Activated CD4-positive, alpha-beta T cell treated with anti-CD3 and anti-CD28 coated beads for 36 hours (primary cell): ENCODE data around the gene SFXN4. TPM values are rescaled to one million over a fixed set of nuclear protein-coding genes. Genes with fewer than 3 reads are reported as not detected.
A peak's percentile ranks its signal among the peaks of the same experiment; 100 is the strongest.
"Not testable (repeated sequence)": the region's sequence is repeated elsewhere in the genome, so short reads cannot be mapped to it uniquely, and the experiment has no call there.

Experiments
- ATAC-seq: fragments of 200-7000 bp; cut with Tn5 transposase; one replicate; pipeline ENCODE4 v1.10.0; 2021; ENCODE audit warnings: mild to moderate bottlenecking, moderate library complexity
- CTCF ChIA-PET: fragments of 350-600 bp; sonication (Branson Sonifier 250); formaldehyde crosslinking; loops from one replicate; lab custom pipeline; 2021; ENCODE audit warnings: antibody characterized with exemption; lab: Charles Lee
- POLR2A ChIA-PET: fragments of 350-600 bp; sonication (Branson Sonifier 250); formaldehyde crosslinking; loops from one replicate; lab custom pipeline; 2021; ENCODE audit warnings: antibody characterized with exemption, inconsistent platforms; lab: Charles Lee
- DNase-seq: peaks from one replicate; pipeline ENCODE4 v3.0.0-alpha.2; 2020
- H3K27ac Mint-ChIP-seq: one replicate; pipeline ENCODE4 v1.8.0; 2021; ENCODE audit warnings: mixed read lengths
- H3K27me3 Mint-ChIP-seq: one replicate; pipeline ENCODE4 v1.8.0; 2021; ENCODE audit warnings: mixed read lengths
- H3K36me3 Mint-ChIP-seq: one replicate; pipeline ENCODE4 v1.8.0; 2021; ENCODE audit warnings: low read depth, mixed read lengths
- H3K4me1 Mint-ChIP-seq: one replicate; pipeline ENCODE4 v1.8.0; 2021; ENCODE audit warnings: mixed read lengths
- H3K4me3 Mint-ChIP-seq: one replicate; pipeline ENCODE4 v1.8.0; 2021; ENCODE audit warnings: mild to moderate bottlenecking, moderate library complexity, mixed read lengths
- H3K9me3 Mint-ChIP-seq: one replicate; pipeline ENCODE4 v1.8.0; 2021; ENCODE audit warnings: low read depth, mixed read lengths
- intact Hi-C, 2 experiments: fragments of 100-400 bp; cut with DNase I in 1 of 2; cut with micrococcal nuclease in 1 of 2; formaldehyde crosslinking; loops; one replicate each; pipeline versions ENCODE4 v1.14.2 to v1.15.1; 2022 to 2024; cut with DNase I, micrococcal nuclease
- total RNA-seq, 2 experiments: library from RNA; stranded (reverse); gene quantifications; one replicate each; pipeline ENCODE4 v1.2.3, GENCODE V29; 2021

SFXN4 gene
- total RNA-seq, 2 experiments from 2014 or later: 38.7 to 44.7 TPM

- DNase-seq (no peak), ATAC-seq (no peak)
- H3K27ac Mint-ChIP-seq: no peak overlapping the region
- no peak overlapping the region for H3K4me3 Mint-ChIP-seq
- H3K36me3 Mint-ChIP-seq: peaks cover 46% of the 10 kb centered on the region
- H3K27me3 Mint-ChIP-seq: no peaks in the 10 kb centered on the region
- H3K9me3 Mint-ChIP-seq: no peaks in the 10 kb centered on the region
- peaks cover 1% of the 10 kb centered on the region for H3K4me1 Mint-ChIP-seq
- intact Hi-C loops: no loop called here
- ChIA-PET POLR2A (interaction anchor here (0.5 kb wide), 1 partner anchor 20 kb away, joined by 3 read pairs; no protein-coding TSS in a partner anchor), CTCF (interaction anchor here (0.6 kb wide), 1 partner anchor 17 kb away, joined by 3 read pairs; no protein-coding TSS in a partner anchor)
Observed at GRCh38 chr10:119143657-119144056, 21.9 kb downstream of the SFXN4 start.

GRCh38 chr10:119140603-119141245 is 24.8 kb downstream of the SFXN4 start:
- intact Hi-C loops: no loop called here
- H3K27ac Mint-ChIP-seq: no peak overlapping the region
- H3K9me3 Mint-ChIP-seq: no peaks in the 10 kb centered on the region
- peaks cover 8% of the 10 kb centered on the region for H3K4me1 Mint-ChIP-seq
- no peaks in the 10 kb centered on the region for H3K27me3 Mint-ChIP-seq
- peaks cover 38% of the 10 kb centered on the region for H3K36me3 Mint-ChIP-seq
- POLR2A ChIA-PET: no interaction called here
- ATAC-seq (no peak), DNase-seq (no peak)
- CTCF ChIA-PET: no interaction called here
- H3K4me3 Mint-ChIP-seq: no peak overlapping the region

- H3K36me3 Mint-ChIP-seq: peaks cover 38% of the 10 kb centered on the region
- peaks cover 14% of the 10 kb centered on the region for H3K4me1 Mint-ChIP-seq
- no peak overlapping the region for H3K4me3 Mint-ChIP-seq
- ChIA-PET CTCF (interaction anchor here (0.6 to 1.9 kb wide), 5 partner anchors 9 to 306 kb away, joined by 3 to 4 read pairs (median 3); no protein-coding TSS in a partner anchor), POLR2A (interaction anchor here (0.6 to 0.9 kb wide), 2 partner anchors 36 to 86 kb away, joined by 4 to 5 read pairs; no protein-coding TSS in a partner anchor)
- no peaks in the 10 kb centered on the region for H3K27me3 Mint-ChIP-seq
- intact Hi-C loops: loop anchor here in 1 of 2 experiments (1.0 to 10.0 kb wide), 3 partner anchors 59 to 515 kb away; partner anchors contain the start of gene BAG3
- no peaks in the 10 kb centered on the region for H3K9me3 Mint-ChIP-seq
- peak overlapping the region; percentile 14 for H3K27ac Mint-ChIP-seq
- DNase-seq: peak; percentile 73
- peak; percentile 76 for ATAC-seq
Observed at GRCh38 chr10:119139464-119140067, 25.9 kb downstream of the SFXN4 start.

- intact Hi-C loops: loop anchor here in 1 of 2 experiments (1.0 to 10.0 kb wide), 3 partner anchors 60 to 516 kb away; partner anchors contain the start of gene BAG3
- POLR2A ChIA-PET: interaction anchor here (0.9 kb wide), 1 partner anchor 37 kb away, joined by 5 read pairs; no protein-coding TSS in a partner anchor
- Mint-ChIP-seq H3K4me1 (peaks cover 20% of the 10 kb centered on the region), H3K4me3 (no peak overlapping the region), H3K27me3 (no peaks in the 10 kb centered on the region), H3K9me3 (no peaks in the 10 kb centered on the region), H3K36me3 (peaks cover 40% of the 10 kb centered on the region), H3K27ac (peak overlapping the region; percentile 14)
- DNase-seq (no peak), ATAC-seq (no peak)
- CTCF ChIA-PET: interaction anchor here (0.6 to 1.9 kb wide), 5 partner anchors 26 to 307 kb away, joined by 3 to 4 read pairs (median 3); partner anchors contain the start of gene SFXN4
Observed at GRCh38 chr10:119138346-119139306, 26.9 kb downstream of the SFXN4 start.

GRCh38 chr10:119137878-119138277 is 27.6 kb downstream of the SFXN4 start:
- H3K27me3 Mint-ChIP-seq, ATAC-seq, H3K27ac Mint-ChIP-seq, DNase-seq, POLR2A ChIA-PET, H3K9me3 Mint-ChIP-seq, H3K4me3 Mint-ChIP-seq: not testable (repeated sequence)
- Mint-ChIP-seq H3K36me3 (peaks cover 42% of the 10 kb centered on the region), H3K4me1 (peaks cover 27% of the 10 kb centered on the region)
- CTCF ChIA-PET: interaction anchor here (0.6 to 1.1 kb wide), 3 partner anchors 27 to 46 kb away, joined by 3 to 4 read pairs (median 3); partner anchors contain the start of gene SFXN4
- intact Hi-C loops: loop anchor here in 1 of 2 experiments (2.0 to 10.0 kb wide), 2 partner anchors 61 to 517 kb away; partner anchors contain the start of gene BAG3

GRCh38 chr10:119136084-119136483 is 29.4 kb downstream of the SFXN4 start:
- DNase-seq (no peak), ATAC-seq (no peak)
- POLR2A ChIA-PET: interaction anchor here (0.6 kb wide), 1 partner anchor 344 kb away, joined by 3 read pairs; no protein-coding TSS in a partner anchor
- Mint-ChIP-seq H3K27ac (no peak overlapping the region), H3K36me3 (peaks cover 48% of the 10 kb centered on the region), H3K4me3 (no peak overlapping the region), H3K9me3 (no peaks in the 10 kb centered on the region), H3K27me3 (no peaks in the 10 kb centered on the region), H3K4me1 (peaks cover 44% of the 10 kb centered on the region)
- intact Hi-C loops: loop anchor here in 1 of 2 experiments (10.0 kb wide), 1 partner anchor 519 kb away; the partner anchor contains the start of gene BAG3
- CTCF ChIA-PET: interaction anchor here (0.6 to 1.0 kb wide), 2 partner anchors 62 to 138 kb away, joined by 3 to 6 read pairs; no protein-coding TSS in a partner anchor

GRCh38 chr10:119135513-119135881 is 30.0 kb downstream of the SFXN4 start:
- DNase-seq (peak; percentile 46), ATAC-seq (peak; percentile 0)
- CTCF ChIA-PET: interaction anchor here (0.6 to 1.0 kb wide), 2 partner anchors 63 to 139 kb away, joined by 3 to 6 read pairs; no protein-coding TSS in a partner anchor
- no peaks in the 10 kb centered on the region for H3K27me3 Mint-ChIP-seq
- H3K4me3 Mint-ChIP-seq: no peak overlapping the region
- peaks cover 49% of the 10 kb centered on the region for H3K4me1 Mint-ChIP-seq
- H3K9me3 Mint-ChIP-seq: no peaks in the 10 kb centered on the region
- POLR2A ChIA-PET: interaction anchor here (0.6 to 0.8 kb wide), 2 partner anchors 56 to 345 kb away, joined by 3 read pairs; no protein-coding TSS in a partner anchor
- H3K27ac Mint-ChIP-seq: peak overlapping the region; percentile 69
- intact Hi-C loops: loop anchor here (1.0 to 10.0 kb wide), 2 partner anchors 41 to 519 kb away; partner anchors contain the start of gene BAG3 (in 1 of the 2)
- peaks cover 49% of the 10 kb centered on the region for H3K36me3 Mint-ChIP-seq

GRCh38 chr10:119133949-119134348 is 31.6 kb downstream of the SFXN4 start:
- peak; percentile 20 for ATAC-seq
- no peaks in the 10 kb centered on the region for H3K9me3 Mint-ChIP-seq
- H3K4me1 Mint-ChIP-seq: peaks cover 55% of the 10 kb centered on the region
- intact Hi-C loops: loop anchor here (2.0 to 10.0 kb wide), 5 partner anchors 173 to 568 kb away; partner anchors contain the start of gene BAG3 (in 1 of the 2)
- ChIA-PET POLR2A (no interaction called here), CTCF (no interaction called here)
- peak; percentile 72 for DNase-seq
- H3K27me3 Mint-ChIP-seq: no peaks in the 10 kb centered on the region
- peaks cover 49% of the 10 kb centered on the region for H3K36me3 Mint-ChIP-seq
- peak overlapping the region; percentile 99 for H3K27ac Mint-ChIP-seq
- no peak overlapping the region for H3K4me3 Mint-ChIP-seq

- POLR2A ChIA-PET: interaction anchor here (0.6 to 0.8 kb wide), 4 partner anchors 53 to 738 kb away, joined by 3 to 7 read pairs (median 4); no protein-coding TSS in a partner anchor
- no peak for DNase-seq
- Mint-ChIP-seq H3K9me3 (no peaks in the 10 kb centered on the region), H3K4me3 (peak overlapping the region; percentile 78), H3K4me1 (peaks cover 50% of the 10 kb centered on the region), H3K27ac (peak overlapping the region; percentile 99), H3K36me3 (peaks cover 46% of the 10 kb centered on the region), H3K27me3 (no peaks in the 10 kb centered on the region)
- intact Hi-C loops: loop anchor here (1.0 to 10.0 kb wide), 6 partner anchors 52 to 570 kb away; partner anchors contain the start of genes BAG3 (in 1 of the 2) and EIF3A (in 1 of the 2)
- ATAC-seq: no peak
- CTCF ChIA-PET: interaction anchor here (0.7 to 1.7 kb wide), 5 partner anchors 17 to 78 kb away, joined by 3 to 5 read pairs (median 3); partner anchors contain the start of gene GRK5
Observed at GRCh38 chr10:119132521-119133345, 32.8 kb downstream of the SFXN4 start.
